Nephron (organoid): Measurements from ENCODE around the gene BRAF.
A peak's percentile ranks its signal among the peaks of the same experiment; 100 is the strongest.
"Not testable (repeated sequence)": the region's sequence is repeated elsewhere in the genome, so short reads cannot be mapped to it uniquely, and the experiment has no call there.

Experiments
- H3K27ac Mint-ChIP-seq, 3 experiments: 2 replicates each; pipeline ENCODE4 v1.8.0; 2020; ENCODE audit warnings: mixed read lengths in 3 of 3, mild to moderate bottlenecking in 2 of 3, moderate library complexity in 1 of 3
- H3K27me3 Mint-ChIP-seq: 2 replicates; pipeline ENCODE4 v1.8.0; 2021; ENCODE audit warnings: low read depth, mild to moderate bottlenecking, moderate library complexity, mixed read lengths
- H3K36me3 Mint-ChIP-seq: 2 replicates; pipeline ENCODE4 v1.8.0; 2020; ENCODE audit warnings: low read depth, mixed read lengths
- H3K4me1 Mint-ChIP-seq: 2 replicates; pipeline ENCODE4 v1.8.0; 2020; ENCODE audit warnings: mixed read lengths
- H3K4me3 Mint-ChIP-seq, 3 experiments: 2 replicates each; pipeline ENCODE4 v1.8.0; 2020; ENCODE audit warnings: mild to moderate bottlenecking in 3 of 3, mixed read lengths in 3 of 3, moderate library complexity in 2 of 3
- H3K9me3 Mint-ChIP-seq: 2 replicates; pipeline ENCODE4 v1.8.0; 2020; ENCODE audit warnings: mixed read lengths
- CTCF ChIP-seq, 3 experiments: fragments of 200-600 bp; sonication (generic); IDR thresholded peaks; one replicate each; pipeline ENCODE4 v1.5.0; 2021; ENCODE audit warnings: antibody characterized with exemption in 3 of 3; ENCODE audit not compliant: unreplicated experiment in 3 of 3

Gene BRAF

GRCh38 chr7:140696024-140696679, 228.6 kb downstream of the BRAF start:
- Mint-ChIP-seq H3K9me3 (no peaks in the 10 kb centered on the region), H3K27me3 (no peaks in the 10 kb centered on the region), H3K4me1 (peaks cover 33% of the 10 kb centered on the region), H3K27ac (peak overlapping the region; percentile 96 to 100 (median 100)), H3K4me3 (peak overlapping the region; percentile 97 to 99 (median 97)), H3K36me3 (peaks cover 20% of the 10 kb centered on the region)
- TF ChIP-seq CTCF (IDR thresholded peaks at IDR 0.05; ENCODE audit: unreplicated experiment in 3 of 3): no peak

GRCh38 chr7:140695381-140695780, 229.3 kb downstream of the BRAF start:
- H3K27ac Mint-ChIP-seq: peak overlapping the region; percentile 96 to 100 (median 100)
- H3K4me1 Mint-ChIP-seq: peaks cover 33% of the 10 kb centered on the region
- H3K36me3 Mint-ChIP-seq: peaks cover 20% of the 10 kb centered on the region
- H3K4me3 Mint-ChIP-seq: peak overlapping the region; percentile 38 to 59 (median 41)
- TF ChIP-seq CTCF (IDR thresholded peaks at IDR 0.05; ENCODE audit: unreplicated experiment in 3 of 3): no peak
- no peaks in the 10 kb centered on the region for H3K9me3 Mint-ChIP-seq
- H3K27me3 Mint-ChIP-seq: no peaks in the 10 kb centered on the region

- Mint-ChIP-seq H3K27ac (peak overlapping the region in 2 of 3 experiments; percentile 19 to 29), H3K27me3 (no peaks in the 10 kb centered on the region), H3K9me3 (no peaks in the 10 kb centered on the region), H3K4me1 (peaks cover 31% of the 10 kb centered on the region), H3K4me3 (peak overlapping the region; percentile 28 to 66 (median 52)), H3K36me3 (peaks cover 18% of the 10 kb centered on the region)
- TF ChIP-seq CTCF (IDR thresholded peaks at IDR 0.05; ENCODE audit: unreplicated experiment in 3 of 3): no peak
Measured at GRCh38 chr7:140694592-140694991, 230.1 kb downstream of the BRAF start.

GRCh38 chr7:140693849-140694248, 230.9 kb downstream of the BRAF start:
- peak overlapping the region in 1 of 3 experiments; percentile 19 for H3K27ac Mint-ChIP-seq
- H3K4me3 Mint-ChIP-seq, H3K27me3 Mint-ChIP-seq, H3K9me3 Mint-ChIP-seq: not testable (repeated sequence)
- peaks cover 14% of the 10 kb centered on the region for H3K36me3 Mint-ChIP-seq
- H3K4me1 Mint-ChIP-seq: peaks cover 25% of the 10 kb centered on the region

- H3K4me1 Mint-ChIP-seq: peaks cover 5% of the 10 kb centered on the region
- no peaks in the 10 kb centered on the region for H3K9me3 Mint-ChIP-seq
- no peak for TF ChIP-seq CTCF (IDR thresholded peaks at IDR 0.05; ENCODE audit: unreplicated experiment in 3 of 3)
- no peaks in the 10 kb centered on the region for H3K27me3 Mint-ChIP-seq
- no peak overlapping the region for H3K4me3 Mint-ChIP-seq
- H3K36me3 Mint-ChIP-seq: peaks cover 8% of the 10 kb centered on the region
- no peak overlapping the region for H3K27ac Mint-ChIP-seq
Measured at GRCh38 chr7:140691376-140692045, 233.2 kb downstream of the BRAF start.

GRCh38 chr7:140689199-140690152, 235.3 kb downstream of the BRAF start:
- H3K4me1 Mint-ChIP-seq: no peaks in the 10 kb centered on the region
- H3K36me3 Mint-ChIP-seq: peaks cover 8% of the 10 kb centered on the region
- H3K27ac Mint-ChIP-seq: no peak overlapping the region
- TF ChIP-seq CTCF (IDR thresholded peaks at IDR 0.05; ENCODE audit: unreplicated experiment in 3 of 3): no peak
- no peaks in the 10 kb centered on the region for H3K9me3 Mint-ChIP-seq
- no peaks in the 10 kb centered on the region for H3K27me3 Mint-ChIP-seq
- no peak overlapping the region for H3K4me3 Mint-ChIP-seq
